Panc1 (cell line): ENCODE measurements around the gene SLC38A9. TPM values are rescaled to one million over a fixed set of nuclear protein-coding genes. Genes with fewer than 3 reads are reported as not detected.

Source experiments
- ATAC-seq: fragments of 200-7000 bp; cut with Tn5 transposase; 2 replicates; pipeline ENCODE4 v1.9.1; 2020; ENCODE audit warnings: mild to moderate bottlenecking, moderate library complexity
- BruUV-seq: library from RNA; stranded (reverse); fragments of 400-500 nt; replicated peaks from 2 replicates; lab custom pipeline; 2021; lab: Mats Ljungman, UMichigan
- CTCF ChIA-PET: fragments of 300-600 bp; sonication (Branson Sonifier 250); formaldehyde crosslinking; loops from one replicate; lab custom pipeline; 2022; ENCODE audit warnings: antibody characterized with exemption; lab: Charles Lee
- POLR2A ChIA-PET: fragments of 300-600 bp; sonication (Branson Sonifier 250); formaldehyde crosslinking; loops from one replicate; lab custom pipeline; 2022; ENCODE audit warnings: antibody characterized with exemption; lab: Charles Lee
- DNase-seq: peaks from one replicate; pipeline ENCODE4 v3.0.0-alpha.2; 2010; ENCODE audit warnings: low read depth, low spot score
- H3K27ac ChIP-seq: 2 replicates; pipeline ENCODE4 v1.5.1; 2011; ENCODE audit warnings: mild to moderate bottlenecking, low read length, inconsistent platforms
- H3K27me3 ChIP-seq: fragments of 200-500 bp; sonication (Bioruptor generic); 2 replicates; pipeline ENCODE4 v1.6.0; 2014; ENCODE audit warnings: low read length, inconsistent platforms; ENCODE audit not compliant: control insufficient read depth, insufficient read depth
- H3K36me3 ChIP-seq: fragments of 200-500 bp; sonication (Bioruptor generic); 2 replicates; pipeline ENCODE4 v1.5.1; 2014; ENCODE audit warnings: inconsistent platforms, mild to moderate bottlenecking, low read length, moderate library complexity; ENCODE audit not compliant: control insufficient read depth, insufficient read depth
- H3K4me1 ChIP-seq: 2 replicates; pipeline ENCODE4 v1.5.1; 2011; ENCODE audit warnings: inconsistent platforms, mild to moderate bottlenecking, low read length, moderate library complexity; ENCODE audit not compliant: control insufficient read depth, insufficient read depth
- H3K4me3 ChIP-seq, 2 experiments: 2 replicates each; pipeline ENCODE4 v1.5.1; 2011 to 2012; ENCODE audit warnings: low read depth in 2 of 2, low read length in 2 of 2, mild to moderate bottlenecking in 2 of 2, inconsistent platforms in 1 of 2, moderate library complexity in 1 of 2
- H3K9me3 ChIP-seq: fragments of 200-500 bp; sonication (Bioruptor generic); 2 replicates; pipeline ENCODE4 v1.5.1; 2014; ENCODE audit warnings: low read depth, mild to moderate bottlenecking, inconsistent platforms, low read length, moderate library complexity; ENCODE audit not compliant: control insufficient read depth, insufficient read depth
- CTCF ChIP-seq: fragments of 450-650 bp; IDR thresholded peaks from 2 replicates; pipeline ENCODE4 v1.5.1; 2017; ENCODE audit warnings: mild to moderate bottlenecking
- POLR2AphosphoS5 ChIP-seq: IDR thresholded peaks from 2 replicates; pipeline ENCODE4 v1.6.1; 2012; ENCODE audit warnings: mild to moderate bottlenecking, low read depth, low read length, moderate library complexity
- REST ChIP-seq, 2 experiments: IDR thresholded peaks; 2 replicates each; pipeline ENCODE4 v1.6.1; 2011 to 2012; ENCODE audit warnings: low read depth in 2 of 2, control low read depth in 1 of 2, low read length in 1 of 2, mild to moderate bottlenecking in 1 of 2, moderate library complexity in 1 of 2; ENCODE audit not compliant: insufficient read depth in 1 of 2
- SIN3A ChIP-seq: IDR thresholded peaks from 2 replicates; pipeline ENCODE4 v1.6.1; 2012; ENCODE audit warnings: low read depth, mild to moderate bottlenecking, low read length, moderate library complexity, borderline replicate concordance; ENCODE audit not compliant: insufficient read depth
- TCF7L2 ChIP-seq: IDR thresholded peaks from 2 replicates; pipeline ENCODE4 v1.6.1; 2011; ENCODE audit warnings: mild to moderate bottlenecking, low read depth, low read length, inconsistent platforms
- in situ Hi-C: cut with HindIII; loops from 2 replicates; pipeline ENCODE4 v1.10.0; 2016; ENCODE audit warnings: low sequenced_read_pairs, low pct_unique_long_range_greater_than_20kb
- intact Hi-C: fragments of 100-400 bp; cut with micrococcal nuclease; formaldehyde crosslinking; loops from one replicate; pipeline ENCODE4 v1.10.0; 2022; ENCODE audit not compliant: unreplicated experiment
- total RNA-seq: library from RNA; stranded (reverse); gene quantifications from one replicate; pipeline ENCODE4 v1.2.1, GENCODE V29; 2021; ENCODE audit not compliant: unreplicated experiment

The SLC38A9 gene
- total RNA-seq, 1 experiment from 2014 or later = 12.8 TPM

- TF ChIP-seq POLR2AphosphoS5 (no peak), SIN3A (no peak), REST (IDR thresholded peaks at IDR 0.05; ENCODE audit: insufficient read depth in 1 of 2, low read depth in 2 of 2, low read length in 1 of 2) (no peak)
- no peaks in the 10 kb centered on the region for H3K27me3 ChIP-seq
- ChIA-PET POLR2A (interaction anchor here (0.6 kb wide), 2 partner anchors 33 to 373 kb away, joined by 3 to 4 read pairs; no protein-coding TSS in a partner anchor), CTCF (no interaction called here)
- in situ Hi-C loops (no loop called here), intact Hi-C loops (no loop called here)
- H3K9me3 ChIP-seq = no peaks in the 10 kb centered on the region
- BruUV-seq = no TSS peak
- no peak for ATAC-seq
- DNase-seq = no peak
- H3K36me3 ChIP-seq = no peaks in the 10 kb centered on the region
- H3K4me1 ChIP-seq = no peaks in the 10 kb centered on the region
- H3K27ac ChIP-seq = no peak overlapping the region
- no peak overlapping the region for H3K4me3 ChIP-seq
Observed at GRCh38 chr5:55578771-55579170, 133.4 kb downstream of the SLC38A9 start.

- no TSS peak for BruUV-seq
- ChIA-PET CTCF (no interaction called here), POLR2A (no interaction called here)
- Histone ChIP-seq H3K4me3 (no peak overlapping the region), H3K9me3 (no peaks in the 10 kb centered on the region), H3K27ac (no peak overlapping the region), H3K36me3 (no peaks in the 10 kb centered on the region), H3K4me1 (no peaks in the 10 kb centered on the region), H3K27me3 (no peaks in the 10 kb centered on the region)
- DNase-seq (no peak), ATAC-seq (no peak; the same call in 1 of the 2 replicates)
- no peak for TF ChIP-seq CTCF
- no peak for TF ChIP-seq REST (IDR thresholded peaks at IDR 0.05; ENCODE audit: insufficient read depth in 1 of 2, low read depth in 2 of 2, low read length in 1 of 2)
- TF ChIP-seq TCF7L2 = no peak
- TF ChIP-seq SIN3A = no peak
- TF ChIP-seq POLR2AphosphoS5 = no peak
- in situ Hi-C loops = no loop called here
- intact Hi-C loops = no loop called here
Observed at GRCh38 chr5:55577353-55578060, 134.6 kb downstream of the SLC38A9 start.
